A673 (cell line): Measurements from ENCODE around the gene CHKB. TPM values are rescaled to one million over a fixed set of nuclear protein-coding genes. Genes with fewer than 3 reads are reported as not detected.

Experiments
- BruUV-seq: library from RNA; stranded (reverse); fragments of 400-500 nt; replicated peaks from 2 replicates; lab custom pipeline; 2021; lab: Mats Ljungman, UMichigan
- CTCF ChIA-PET: fragments of 300-600 bp; sonication (Branson Sonifier 250); formaldehyde crosslinking; loops from one replicate; lab custom pipeline; 2022; ENCODE audit warnings: antibody characterized with exemption; lab: Charles Lee
- POLR2A ChIA-PET: fragments of 300-600 bp; sonication (Branson Sonifier 250); formaldehyde crosslinking; loops from one replicate; lab custom pipeline; 2022; ENCODE audit warnings: antibody characterized with exemption; ENCODE audit not compliant: low non-redundant PET; lab: Charles Lee
- DNase-seq: peaks from one replicate; pipeline ENCODE4 v3.0.0-alpha.2; 2015; ENCODE audit warnings: low spot score
- H3K27ac ChIP-seq: fragments of 200-600 bp; sonication (generic); 2 replicates; pipeline ENCODE4 v1.5.1; 2016; ENCODE audit warnings: mixed run types, low read depth, mild to moderate bottlenecking, mixed read lengths, antibody characterized with exemption, low read length; ENCODE audit not compliant: poor library complexity, severe bottlenecking
- H3K27me3 ChIP-seq: fragments of 200-600 bp; sonication (generic); replicated peaks from 2 replicates; pipeline ENCODE4 v1.6.1; 2017; ENCODE audit warnings: mixed run types, low read depth, mild to moderate bottlenecking, mixed read lengths, antibody characterized with exemption, low read length; ENCODE audit not compliant: insufficient read depth, poor library complexity
- H3K36me3 ChIP-seq: fragments of 200-600 bp; sonication (generic); 2 replicates; pipeline ENCODE4 v1.6.1; 2016; ENCODE audit warnings: mixed run types, mild to moderate bottlenecking, mixed read lengths, antibody characterized with exemption, low read length; ENCODE audit not compliant: insufficient read depth, poor library complexity, severe bottlenecking
- H3K4me1 ChIP-seq: fragments of 200-600 bp; sonication (generic); 2 replicates; pipeline ENCODE4 v1.6.1; 2017; ENCODE audit warnings: mixed run types, mild to moderate bottlenecking, mixed read lengths, antibody characterized with exemption, low read length; ENCODE audit not compliant: insufficient read depth, poor library complexity, severe bottlenecking
- H3K4me3 ChIP-seq: fragments of 200-600 bp; sonication (generic); 2 replicates; pipeline ENCODE4 v1.5.1; 2016; ENCODE audit warnings: low read depth, mixed run types, mild to moderate bottlenecking, mixed read lengths, low read length; ENCODE audit not compliant: poor library complexity, severe bottlenecking
- H3K9me3 ChIP-seq: fragments of 200-600 bp; sonication (generic); 2 replicates; pipeline ENCODE4 v1.6.1; 2016; ENCODE audit warnings: mixed run types, low read depth, mild to moderate bottlenecking, mixed read lengths, antibody characterized with exemption, low read length; ENCODE audit not compliant: poor library complexity, severe bottlenecking
- EZH2 ChIP-seq: fragments of 200-600 bp; sonication (generic); IDR thresholded peaks from 2 replicates; pipeline ENCODE4 v1.6.1; 2017; ENCODE audit warnings: borderline replicate concordance, low read depth, mild to moderate bottlenecking, mixed read lengths, antibody characterized with exemption, low read length; ENCODE audit not compliant: poor library complexity, severe bottlenecking
- intact Hi-C: fragments of 100-400 bp; cut with micrococcal nuclease; formaldehyde crosslinking; loops from one replicate; pipeline ENCODE4 v1.10.0; 2022; ENCODE audit not compliant: unreplicated experiment
- total RNA-seq: library from RNA; stranded (reverse); gene quantifications from 2 replicates; pipeline ENCODE4 v1.2.3, GENCODE V29; 2021
- TF ChIP-seq, protein P1 (sequence below): fragments of 300-800, 200-600 bp; sonication (generic); conservative IDR thresholded peaks from 2 replicates; pipeline ENCODE4 v1.5.1; 2017; ENCODE audit warnings: low read depth, mild to moderate bottlenecking, antibody characterized with exemption, low read length, moderate library complexity, mixed read lengths

CHKB gene
- total RNA-seq, 1 experiment from 2014 or later, result 47.6 TPM

DNA sequence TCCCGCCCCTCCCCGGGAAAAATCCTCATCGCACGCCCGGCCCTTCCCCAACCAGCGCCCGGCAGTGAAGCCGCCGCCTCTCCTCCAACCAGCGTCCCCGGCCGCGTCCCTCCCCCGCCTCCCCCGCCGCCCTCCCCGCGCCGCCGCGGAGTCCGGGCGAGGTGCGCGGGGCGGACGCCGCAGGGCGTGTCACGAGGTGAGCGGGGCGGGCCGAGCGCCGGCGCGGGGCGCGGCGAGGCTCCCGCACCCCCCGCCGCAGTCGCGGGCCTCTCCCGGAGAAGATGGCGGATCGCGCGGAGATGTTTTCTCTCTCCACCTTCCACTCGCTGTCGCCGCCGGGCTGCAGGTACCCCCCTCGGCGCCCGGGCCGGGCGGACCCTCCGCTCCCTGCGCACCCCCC lies 17.9 kb upstream of the CHKB start, which contains the start of gene MAPK8IP2:
MAPK8IP2 (plus strand) TSS at position 256 of the 400 bp plus-strand sequence; CDS start at position 282, 26 bp downstream.
- no TSS peak for BruUV-seq
- Histone ChIP-seq H3K4me3 (peak within 1 kb of the TSS; percentile 51), H3K9me3 (no peaks in the 10 kb centered on the region), H3K27me3 (no peaks in the 10 kb centered on the region), H3K27ac (no peak within 1 kb of the TSS), H3K4me1 (no peaks in the 10 kb centered on the region), H3K36me3 (no peaks in the 10 kb centered on the region)
- peak; percentile 34 for DNase-seq
- TF ChIP-seq EZH2, result no peak
- TF ChIP-seq, protein P1, sequence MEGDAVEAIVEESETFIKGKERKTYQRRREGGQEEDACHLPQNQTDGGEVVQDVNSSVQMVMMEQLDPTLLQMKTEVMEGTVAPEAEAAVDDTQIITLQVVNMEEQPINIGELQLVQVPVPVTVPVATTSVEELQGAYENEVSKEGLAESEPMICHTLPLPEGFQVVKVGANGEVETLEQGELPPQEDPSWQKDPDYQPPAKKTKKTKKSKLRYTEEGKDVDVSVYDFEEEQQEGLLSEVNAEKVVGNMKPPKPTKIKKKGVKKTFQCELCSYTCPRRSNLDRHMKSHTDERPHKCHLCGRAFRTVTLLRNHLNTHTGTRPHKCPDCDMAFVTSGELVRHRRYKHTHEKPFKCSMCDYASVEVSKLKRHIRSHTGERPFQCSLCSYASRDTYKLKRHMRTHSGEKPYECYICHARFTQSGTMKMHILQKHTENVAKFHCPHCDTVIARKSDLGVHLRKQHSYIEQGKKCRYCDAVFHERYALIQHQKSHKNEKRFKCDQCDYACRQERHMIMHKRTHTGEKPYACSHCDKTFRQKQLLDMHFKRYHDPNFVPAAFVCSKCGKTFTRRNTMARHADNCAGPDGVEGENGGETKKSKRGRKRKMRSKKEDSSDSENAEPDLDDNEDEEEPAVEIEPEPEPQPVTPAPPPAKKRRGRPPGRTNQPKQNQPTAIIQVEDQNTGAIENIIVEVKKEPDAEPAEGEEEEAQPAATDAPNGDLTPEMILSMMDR, result no peak
- POLR2A ChIA-PET, result no interaction called here
- CTCF ChIA-PET, result no interaction called here
- intact Hi-C loops, result loop anchor here (10.0 kb wide), 1 partner anchor 56 kb away; the partner anchor contains the start of gene KLHDC7B

DNA sequence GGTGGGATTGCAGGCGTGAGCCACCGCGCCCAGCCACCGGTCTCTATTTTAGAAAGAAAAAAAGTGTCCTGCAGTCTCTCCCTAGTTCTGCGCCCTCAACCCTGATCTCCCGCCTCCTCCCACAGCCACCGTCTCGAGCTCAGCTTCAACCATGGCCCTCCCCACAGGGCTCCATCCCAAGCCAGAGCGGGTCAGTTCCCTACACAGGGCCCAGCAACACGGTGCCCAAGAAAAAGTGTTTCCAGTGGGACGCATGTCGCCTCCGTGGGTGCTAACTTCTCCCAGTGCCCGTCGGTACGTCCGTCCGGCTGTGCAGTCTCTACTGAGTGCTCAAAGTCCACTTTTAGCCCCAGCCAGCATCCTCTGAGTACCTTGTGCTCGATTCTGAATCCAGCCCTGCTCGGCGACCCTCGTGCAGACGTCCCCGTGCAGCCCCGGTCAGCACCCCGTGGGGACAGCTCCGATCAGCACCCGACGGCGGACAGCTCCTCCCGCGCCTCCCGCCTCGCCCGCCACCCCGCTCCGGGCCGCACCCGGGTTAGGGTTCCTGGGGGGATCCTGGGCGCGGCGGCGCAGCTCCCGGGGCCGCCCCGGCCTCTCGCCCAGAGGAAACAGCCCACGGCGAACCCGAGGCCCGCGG lies 17.3 kb upstream of the CHKB start:
- H3K4me3 ChIP-seq, result peak overlapping the region; percentile 34
- intact Hi-C loops, result loop anchor here (10.0 kb wide), 1 partner anchor 55 kb away; the partner anchor contains the start of gene KLHDC7B
- no peak for TF ChIP-seq EZH2
- TF ChIP-seq, protein P1, result no peak
- DNase-seq, result peak; percentile 48
- BruUV-seq, result no TSS peak
- no peaks in the 10 kb centered on the region for H3K27me3 ChIP-seq
- no peaks in the 10 kb centered on the region for H3K4me1 ChIP-seq
- H3K9me3 ChIP-seq, result no peaks in the 10 kb centered on the region
- H3K27ac ChIP-seq, result no peak overlapping the region
- CTCF ChIA-PET, result interaction anchor here (0.6 kb wide), 1 partner anchor 20 kb away, joined by 8 read pairs; no protein-coding TSS in a partner anchor
- POLR2A ChIA-PET, result no interaction called here
- no peaks in the 10 kb centered on the region for H3K36me3 ChIP-seq

DNA sequence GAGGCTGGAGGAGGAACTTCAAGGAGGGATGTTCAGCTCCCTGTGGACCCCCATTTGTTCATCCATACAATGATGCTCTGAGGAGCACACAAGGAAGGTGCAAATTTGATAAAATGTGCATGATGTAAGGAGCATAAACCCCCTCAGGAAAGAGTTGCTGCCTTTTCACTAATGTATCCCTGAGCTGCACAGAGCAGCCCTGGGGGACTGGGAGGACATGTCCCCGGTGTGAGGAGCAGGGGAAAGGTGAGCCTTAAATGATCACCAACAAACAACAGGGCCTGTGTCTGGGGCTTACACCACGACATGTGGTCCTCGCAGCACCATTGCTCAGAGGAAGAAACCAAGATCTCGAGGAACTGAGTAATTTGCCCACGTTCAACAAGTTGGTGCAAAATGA lies 14.4 kb upstream of the CHKB start:
- TF ChIP-seq EZH2, result no peak
- TF ChIP-seq, protein P1, result no peak
- Histone ChIP-seq H3K9me3 (no peaks in the 10 kb centered on the region), H3K36me3 (no peaks in the 10 kb centered on the region), H3K27me3 (no peaks in the 10 kb centered on the region), H3K27ac (no peak overlapping the region), H3K4me1 (no peaks in the 10 kb centered on the region), H3K4me3 (no peak overlapping the region)
- POLR2A ChIA-PET, result no interaction called here
- DNase-seq, result no peak
- CTCF ChIA-PET, result no interaction called here
- BruUV-seq, result no TSS peak
- intact Hi-C loops, result no loop called here
